GM18951 (cell line): Measurements from ENCODE around the gene VWA7.
A peak's percentile ranks its signal among the peaks of the same experiment; 100 is the strongest.

ENCODE experiments used
- POLR2A ChIP-seq: IDR thresholded peaks from 4 replicates; pipeline ENCODE4 v1.6.1; 2011; ENCODE audit warnings: mild to moderate bottlenecking; ENCODE audit not compliant: insufficient read length, insufficient read depth; ENCODE audit errors: extremely low read depth
- in situ Hi-C: fragments of 300-500 bp; cut with MboI; formaldehyde crosslinking; loops from one replicate; pipeline ENCODE4 v1.12.0; 2022; ENCODE audit warnings: low sequenced_read_pairs, mixed read lengths, inconsistent platforms; ENCODE audit not compliant: unreplicated experiment

VWA7 gene

GRCh38 chr6:31741815-31742214 is 35.3 kb downstream of the VWA7 start:
- TF ChIP-seq POLR2A, result no peak
- in situ Hi-C loops, result no loop called here

GRCh38 chr6:31740397-31741223 is 36.5 kb downstream of the VWA7 start:
- TF ChIP-seq POLR2A, result no peak
- in situ Hi-C loops, result no loop called here

GRCh38 chr6:31739639-31740396 is 37.3 kb downstream of the VWA7 start, which contains the start of gene MSH5:
Gene MSH5, plus strand, starts transcription at chr6:31740005. Its CDS starts 462 bp downstream, at chr6:31740467.
- in situ Hi-C loops, result no loop called here
- peak; percentile 65 for TF ChIP-seq POLR2A

GRCh38 chr6:31737991-31738979 is 38.8 kb downstream of the VWA7 start:
- peak; percentile 63 for TF ChIP-seq POLR2A
- in situ Hi-C loops, result no loop called here

GRCh38 chr6:31737315-31737990 is 39.7 kb downstream of the VWA7 start:
- in situ Hi-C loops, result no loop called here
- TF ChIP-seq POLR2A, result no peak

- no peak for TF ChIP-seq POLR2A
- in situ Hi-C loops, result no loop called here
These were observed 40.3 kb downstream of the VWA7 start for GRCh38 chr6:31736768-31737314.

- peak; percentile 93 for TF ChIP-seq POLR2A
- in situ Hi-C loops, result no loop called here
These were observed 40.9 kb downstream of the VWA7 start, which contains the start of gene CLIC1 for GRCh38 chr6:31736021-31736767. Gene CLIC1, minus strand, starts transcription at chr6:31736530. Its CDS starts 230 bp downstream, at chr6:31736300.

- in situ Hi-C loops, result no loop called here
- no peak for TF ChIP-seq POLR2A
These were observed 42.2 kb downstream of the VWA7 start for GRCh38 chr6:31734821-31735406.

- in situ Hi-C loops, result no loop called here
- no peak for TF ChIP-seq POLR2A
These were observed 42.8 kb downstream of the VWA7 start for GRCh38 chr6:31734247-31734820.

- in situ Hi-C loops, result no loop called here
- no peak for TF ChIP-seq POLR2A
These were observed 43.4 kb downstream of the VWA7 start for GRCh38 chr6:31733734-31734133.

- no peak for TF ChIP-seq POLR2A
- in situ Hi-C loops, result no loop called here
These were observed 45.1 kb downstream of the VWA7 start for GRCh38 chr6:31732029-31732428.

- in situ Hi-C loops, result no loop called here
- TF ChIP-seq POLR2A, result no peak
These were observed 46.5 kb downstream of the VWA7 start for GRCh38 chr6:31730631-31731086.
